Iris pigment epithelial cell (primary cell): ENCODE measurements around the gene UNC45A.
A peak's percentile ranks its signal among the peaks of the same experiment; 100 is the strongest.

Experiments
- DNase-seq: peaks from one replicate; pipeline ENCODE4 v3.0.0-alpha.2; 2011; ENCODE audit warnings: low read depth

UNC45A gene

GRCh38 chr15:90942354-90943120 lies 7.5 kb downstream of the UNC45A start:
- DNase-seq = no peak

- DNase-seq = no peak
These were observed 10.0 kb downstream of the UNC45A start for GRCh38 chr15:90945091-90945490.

- DNase-seq = no peak
These were observed 11.5 kb downstream of the UNC45A start for GRCh38 chr15:90946538-90946937.

- no peak for DNase-seq
These were observed 12.0 kb downstream of the UNC45A start for GRCh38 chr15:90946941-90947576.

- no peak for DNase-seq
These were observed 12.7 kb downstream of the UNC45A start for GRCh38 chr15:90947577-90948357.

GRCh38 chr15:90948506-90948905 lies 13.4 kb downstream of the UNC45A start:
- DNase-seq = no peak

- no peak for DNase-seq
These were observed 15.0 kb downstream of the UNC45A start for GRCh38 chr15:90949979-90950675.

- DNase-seq = no peak
These were observed 15.6 kb downstream of the UNC45A start for GRCh38 chr15:90950676-90951075.

- no peak for DNase-seq
These were observed 18.0 kb downstream of the UNC45A start for GRCh38 chr15:90952901-90953677.

- DNase-seq = no peak
These were observed 19.0 kb downstream of the UNC45A start for GRCh38 chr15:90953947-90954711.

GRCh38 chr15:90954712-90955623 lies 19.9 kb downstream of the UNC45A start, which contains the start of gene RCCD1:
Gene RCCD1 (plus strand): TSS chr15:90954884. CDS start chr15:90956735, 1,851 bp downstream.
- peak; percentile 95 for DNase-seq

- no peak for DNase-seq
These were observed 20.7 kb downstream of the UNC45A start for GRCh38 chr15:90955624-90956273.

GRCh38 chr15:90956274-90957030 lies 21.4 kb downstream of the UNC45A start:
- DNase-seq = peak; percentile 71

- peak; percentile 31 for DNase-seq
These were observed 22.1 kb downstream of the UNC45A start for GRCh38 chr15:90957031-90957790.

GRCh38 chr15:90957791-90958190 lies 22.7 kb downstream of the UNC45A start:
- DNase-seq = no peak

- no peak for DNase-seq
These were observed 24.0 kb downstream of the UNC45A start for GRCh38 chr15:90959028-90959595.

- no peak for DNase-seq
These were observed 24.8 kb downstream of the UNC45A start for GRCh38 chr15:90959894-90960293.
